Right lobe of liver (tissue), 6 donors: ENCODE data around the gene DRGX. TPM values are rescaled to one million over a fixed set of nuclear protein-coding genes. Genes with fewer than 3 reads are reported as not detected.

Experiments
- ATAC-seq, 4 donors: fragments of 200-7000 bp; cut with Tn5 transposase; one replicate each; pipeline ENCODE4 v1.9.1; 2020; ENCODE audit warnings: mild to moderate bottlenecking in 4 of 4, moderate library complexity in 4 of 4
- DNase-seq, 3 donors: peaks; one replicate each; pipeline ENCODE4 v3.0.0-alpha.2; 2020
- H3K27ac ChIP-seq, 3 donors: fragments of 200-600 bp; one replicate each; pipeline ENCODE4 v1.8.0; 2022
- H3K27me3 ChIP-seq, 2 donors: fragments of 200-600 bp; one replicate each; pipeline ENCODE4 v1.8.0; 2022
- H3K36me3 ChIP-seq, 4 donors: fragments of 200-600 bp; sonication (generic) in 1 of 4; one replicate each; pipeline versions ENCODE4 v1.5.1 to v1.8.0; 2017 to 2022; ENCODE audit warnings: control low read depth in 1 of 4
- H3K4me1 ChIP-seq, 4 donors: fragments of 200-600 bp; sonication (generic) in 1 of 4; one replicate each; pipeline versions ENCODE4 v1.5.1 to v1.8.0; 2017 to 2022; ENCODE audit warnings: control low read depth in 1 of 4
- H3K4me3 ChIP-seq, 3 donors: fragments of 200-600 bp; one replicate each; pipeline ENCODE4 v1.8.0; 2022
- H3K9me3 ChIP-seq, 4 donors: fragments of 200-600 bp; sonication (generic) in 1 of 4; one replicate each; pipeline versions ENCODE4 v1.5.1 to v1.8.0; 2017 to 2022; ENCODE audit warnings: control low read depth in 1 of 4
- CTCF ChIP-seq, 4 donors: fragments of 200-600 bp in 3 of 4; fragments of 450-650 bp in 1 of 4; IDR thresholded peaks; one replicate each; pipeline versions ENCODE4 v1.5.1 to v1.8.0; 2016 to 2022; ENCODE audit warnings: antibody characterized with exemption in 4 of 4, mild to moderate bottlenecking in 2 of 4
- POLR2A ChIP-seq: fragments of 450-650 bp; IDR thresholded peaks from one replicate; pipeline ENCODE4 v1.6.1; 2017; ENCODE audit warnings: antibody characterized with exemption, mild to moderate bottlenecking
- WGBS: methylation state at CpG from one replicate; pipeline ENCODE4 v1.1.6; 2018; ENCODE audit warnings: low coverage, low lambda C conversion rate; ENCODE audit not compliant: insufficient coverage; ENCODE audit errors: missing lambda C conversion rate; 5-methylcytosine and 5-hydroxymethylcytosine counted together
- intact Hi-C, 2 donors: fragments of 100-400 bp; cut with DNase I; formaldehyde crosslinking; loops; one replicate each; pipeline versions ENCODE4 v1.11.2 to v1.14.1; 2022
- total RNA-seq, 6 experiments: library from RNA; depleted of rRNA in 2 of 6; stranded (reverse); fragments of >200 nt in 2 of 6; fragmentation: NEBNext Ultra II Directional in 3 of 6; extraction: Animal tissue kit (Norgen Biotek cat#: 25700) in 3 of 6; gene quantifications; one replicate each; pipeline versions ENCODE4 v1.1.0 to v1.2.4, GENCODE V29; 2016 to 2023
- donor health status: DM: no; HTN: yes; CAD: no.
- donor health status: DM: no; HTN: no; CAD: no.
- donor health status: DM: no; HTN: no; CAD: no.
- donor health status: DM: no; HTN: yes; CAD: no.
- donor health status: DM: no; HTN: yes; CAD: no.

The DRGX gene
- total RNA-seq, 6 experiments from 2014 or later: not detected

- Histone ChIP-seq H3K36me3 (no peaks in the 10 kb centered on the region), H3K27me3 (no peaks in the 10 kb centered on the region), H3K4me3 (no peak overlapping the region), H3K4me1 (no peaks in the 10 kb centered on the region), H3K27ac (no peak overlapping the region), H3K9me3 (no peaks in the 10 kb centered on the region)
- DNase-seq (no peak), ATAC-seq (no peak)
- intact Hi-C loops: no loop called here
- WGBS: 55% methylated on average over 5 of the region's 6 CpGs
- no peak for TF ChIP-seq CTCF (IDR thresholded peaks at IDR 0.05)
- TF ChIP-seq POLR2A: no peak
These were observed 42.6 kb downstream of the DRGX start for GRCh38 chr10:49353026-49353894.

- no peak for ATAC-seq
- no peak for DNase-seq
- H3K36me3 ChIP-seq: no peaks in the 10 kb centered on the region
- no peaks in the 10 kb centered on the region for H3K4me1 ChIP-seq
- H3K4me3 ChIP-seq: no peak overlapping the region
- TF ChIP-seq POLR2A (no peak), CTCF (IDR thresholded peaks at IDR 0.05) (no peak)
- no peaks in the 10 kb centered on the region for H3K9me3 ChIP-seq
- no peak overlapping the region for H3K27ac ChIP-seq
- WGBS: 40% methylated on average over 1 of the region's 2 CpGs
- intact Hi-C loops: no loop called here
- no peaks in the 10 kb centered on the region for H3K27me3 ChIP-seq
These were observed 43.6 kb downstream of the DRGX start for GRCh38 chr10:49352323-49352722.

- Histone ChIP-seq H3K27ac (no peak overlapping the region), H3K36me3 (no peaks in the 10 kb centered on the region), H3K27me3 (no peaks in the 10 kb centered on the region), H3K4me1 (no peaks in the 10 kb centered on the region), H3K4me3 (no peak overlapping the region), H3K9me3 (no peaks in the 10 kb centered on the region)
- intact Hi-C loops: no loop called here
- TF ChIP-seq CTCF (IDR thresholded peaks at IDR 0.05) (no peak), POLR2A (no peak)
- DNase-seq (no peak), ATAC-seq (no peak)
- 48% methylated on average over 3 of the region's 4 CpGs for WGBS
These were observed 44.2 kb downstream of the DRGX start for GRCh38 chr10:49351669-49352068.

GRCh38 chr10:49350846-49351532 is 44.9 kb downstream of the DRGX start:
- H3K9me3 ChIP-seq: no peaks in the 10 kb centered on the region
- intact Hi-C loops: no loop called here
- ATAC-seq (no peak), DNase-seq (no peak)
- H3K4me3 ChIP-seq: no peak overlapping the region
- TF ChIP-seq CTCF (IDR thresholded peaks at IDR 0.05): no peak
- TF ChIP-seq POLR2A: no peak
- H3K36me3 ChIP-seq: no peaks in the 10 kb centered on the region
- H3K27ac ChIP-seq: no peak overlapping the region
- H3K4me1 ChIP-seq: no peaks in the 10 kb centered on the region
- H3K27me3 ChIP-seq: no peaks in the 10 kb centered on the region
- 89% methylated on average over 2 of the region's 4 CpGs for WGBS
